ENCODE measurements around the gene HOOK2. TPM values are rescaled to one million over a fixed set of nuclear protein-coding genes. Genes with fewer than 3 reads are reported as not detected.

Gene HOOK2
- total and polyA plus RNA-seq, 9 of the 15 experiments (the other 6 are each of a cell fraction or from before 2014, with no cell fraction given): 1.3 to 17.2 (median 9.9) TPM

DNA sequence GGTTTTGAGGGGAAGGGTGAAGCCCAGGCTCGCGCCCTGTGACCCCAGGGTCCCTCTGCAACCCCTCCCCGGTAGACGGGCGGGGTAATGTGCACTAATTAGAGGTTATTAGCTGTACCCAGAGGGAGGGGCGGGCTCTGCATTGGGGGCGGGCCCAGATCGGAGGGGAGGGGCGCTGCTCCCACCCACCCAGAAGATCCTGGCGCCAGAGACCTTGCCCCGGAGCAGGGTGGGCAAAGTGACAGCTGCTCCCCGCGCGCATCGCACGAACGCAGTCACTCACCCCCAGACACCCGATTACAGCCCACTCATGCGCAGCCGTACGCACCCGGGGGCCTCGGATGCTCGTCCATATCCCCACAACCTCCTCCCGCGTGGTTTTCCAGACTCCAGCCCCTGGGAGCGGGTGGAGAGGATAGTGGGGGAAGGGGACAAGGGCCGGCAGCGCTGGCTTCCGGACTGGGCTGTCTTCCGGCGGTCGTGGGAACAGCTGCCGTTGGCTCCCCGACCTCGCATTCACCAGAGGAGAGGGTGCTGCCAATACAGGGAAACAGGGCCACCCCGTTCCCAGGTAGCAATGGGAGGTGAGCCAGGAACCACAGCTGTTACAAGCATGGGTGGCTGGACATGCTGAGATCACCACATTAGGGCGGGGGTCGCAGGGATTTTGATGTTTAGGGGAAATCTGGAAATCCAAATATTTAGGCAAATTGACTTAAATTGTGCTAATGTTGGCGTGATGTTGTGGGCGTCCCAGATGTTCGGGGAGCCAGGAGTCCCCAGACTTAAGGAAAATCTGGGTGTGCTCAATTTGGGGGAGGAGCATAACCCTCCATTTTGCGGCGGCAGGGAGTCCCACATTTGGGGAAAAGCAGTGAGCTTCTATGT, 2.9 kb upstream of the HOOK2 start (continued):
- TF ChIP-seq, protein P1, sequence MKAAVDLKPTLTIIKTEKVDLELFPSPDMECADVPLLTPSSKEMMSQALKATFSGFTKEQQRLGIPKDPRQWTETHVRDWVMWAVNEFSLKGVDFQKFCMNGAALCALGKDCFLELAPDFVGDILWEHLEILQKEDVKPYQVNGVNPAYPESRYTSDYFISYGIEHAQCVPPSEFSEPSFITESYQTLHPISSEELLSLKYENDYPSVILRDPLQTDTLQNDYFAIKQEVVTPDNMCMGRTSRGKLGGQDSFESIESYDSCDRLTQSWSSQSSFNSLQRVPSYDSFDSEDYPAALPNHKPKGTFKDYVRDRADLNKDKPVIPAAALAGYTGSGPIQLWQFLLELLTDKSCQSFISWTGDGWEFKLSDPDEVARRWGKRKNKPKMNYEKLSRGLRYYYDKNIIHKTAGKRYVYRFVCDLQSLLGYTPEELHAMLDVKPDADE (conservative IDR thresholded peaks at IDR 0.05; ENCODE audit: control insufficient read depth, low read depth, low read length): peak; percentile 52; the same call in 1 of the 2 replicates
- TF ChIP-seq ETS2 (tag; IDR thresholded peaks at IDR 0.05; ENCODE audit: borderline replicate concordance, poor library complexity, severe bottlenecking) (no peak), GABPB1 (CRISPR knock-in tag; IDR thresholded peaks at IDR 0.05) (no peak), RB1 (IDR thresholded peaks at IDR 0.05; ENCODE audit: low read depth) (no peak), GTF2F1 (IDR thresholded peaks at IDR 0.05; ENCODE audit: low read depth, low read length) (no peak), ZNF408 (CRISPR knock-in tag; IDR thresholded peaks at IDR 0.05; ENCODE audit: low read depth) (no peak), GATAD2A (IDR thresholded peaks at IDR 0.05) (0 out of 2 replicates have a peak, but pooled peaks have one; percentile 32), ZBTB17 (CRISPR knock-in tag; IDR thresholded peaks at IDR 0.05) (no peak), KLF6 (CRISPR knock-in tag; IDR thresholded peaks at IDR 0.05; ENCODE audit: borderline replicate concordance) (no peak), POLR2A (conservative IDR thresholded peaks at IDR 0.05) (0 out of 2 replicates have a peak, but pooled peaks have one; percentile 42), POLR2H (tag; IDR thresholded peaks at IDR 0.05; ENCODE audit: low read depth) (no peak), POLR2G (IDR thresholded peaks at IDR 0.05; ENCODE audit: low read depth, low read length) (peak; percentile 64; the same call in 1 of the 2 replicates), MCM7 (IDR thresholded peaks at IDR 0.05) (no peak), ZNF778 (CRISPR knock-in tag; IDR thresholded peaks at IDR 0.05) (no peak), MYC (IDR thresholded peaks at IDR 0.05; ENCODE audit: low read depth, low read length) (peak; percentile 20), MYC (CRISPR knock-in tag; IDR thresholded peaks at IDR 0.05; ENCODE audit: borderline replicate concordance, low read depth) (no peak)
- TF ChIP-seq, protein P2, sequence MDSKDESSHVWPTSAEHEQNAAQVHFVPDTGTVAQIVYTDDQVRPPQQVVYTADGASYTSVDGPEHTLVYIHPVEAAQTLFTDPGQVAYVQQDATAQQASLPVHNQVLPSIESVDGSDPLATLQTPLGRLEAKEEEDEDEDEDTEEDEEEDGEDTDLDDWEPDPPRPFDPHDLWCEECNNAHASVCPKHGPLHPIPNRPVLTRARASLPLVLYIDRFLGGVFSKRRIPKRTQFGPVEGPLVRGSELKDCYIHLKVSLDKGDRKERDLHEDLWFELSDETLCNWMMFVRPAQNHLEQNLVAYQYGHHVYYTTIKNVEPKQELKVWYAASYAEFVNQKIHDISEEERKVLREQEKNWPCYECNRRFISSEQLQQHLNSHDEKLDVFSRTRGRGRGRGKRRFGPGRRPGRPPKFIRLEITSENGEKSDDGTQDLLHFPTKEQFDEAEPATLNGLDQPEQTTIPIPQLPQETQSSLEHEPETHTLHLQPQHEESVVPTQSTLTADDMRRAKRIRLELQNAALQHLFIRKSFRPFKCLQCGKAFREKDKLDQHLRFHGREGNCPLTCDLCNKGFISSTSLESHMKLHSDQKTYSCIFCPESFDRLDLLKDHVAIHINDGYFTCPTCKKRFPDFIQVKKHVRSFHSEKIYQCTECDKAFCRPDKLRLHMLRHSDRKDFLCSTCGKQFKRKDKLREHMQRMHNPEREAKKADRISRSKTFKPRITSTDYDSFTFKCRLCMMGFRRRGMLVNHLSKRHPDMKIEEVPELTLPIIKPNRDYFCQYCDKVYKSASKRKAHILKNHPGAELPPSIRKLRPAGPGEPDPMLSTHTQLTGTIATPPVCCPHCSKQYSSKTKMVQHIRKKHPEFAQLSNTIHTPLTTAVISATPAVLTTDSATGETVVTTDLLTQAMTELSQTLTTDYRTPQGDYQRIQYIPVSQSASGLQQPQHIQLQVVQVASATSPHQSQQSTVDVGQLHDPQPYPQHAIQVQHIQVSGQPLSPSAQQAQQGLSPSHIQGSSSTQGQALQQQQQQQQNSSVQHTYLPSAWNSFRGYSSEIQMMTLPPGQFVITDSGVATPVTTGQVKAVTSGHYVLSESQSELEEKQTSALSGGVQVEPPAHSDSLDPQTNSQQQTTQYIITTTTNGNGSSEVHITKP (IDR thresholded peaks at IDR 0.05; ENCODE audit: partially characterized antibody): peak; percentile 85
- TF ChIP-seq, protein P3, sequence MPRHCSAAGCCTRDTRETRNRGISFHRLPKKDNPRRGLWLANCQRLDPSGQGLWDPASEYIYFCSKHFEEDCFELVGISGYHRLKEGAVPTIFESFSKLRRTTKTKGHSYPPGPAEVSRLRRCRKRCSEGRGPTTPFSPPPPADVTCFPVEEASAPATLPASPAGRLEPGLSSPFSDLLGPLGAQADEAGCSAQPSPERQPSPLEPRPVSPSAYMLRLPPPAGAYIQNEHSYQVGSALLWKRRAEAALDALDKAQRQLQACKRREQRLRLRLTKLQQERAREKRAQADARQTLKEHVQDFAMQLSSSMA (CRISPR knock-in tag; IDR thresholded peaks at IDR 0.05): no peak
- TF ChIP-seq, protein P4, sequence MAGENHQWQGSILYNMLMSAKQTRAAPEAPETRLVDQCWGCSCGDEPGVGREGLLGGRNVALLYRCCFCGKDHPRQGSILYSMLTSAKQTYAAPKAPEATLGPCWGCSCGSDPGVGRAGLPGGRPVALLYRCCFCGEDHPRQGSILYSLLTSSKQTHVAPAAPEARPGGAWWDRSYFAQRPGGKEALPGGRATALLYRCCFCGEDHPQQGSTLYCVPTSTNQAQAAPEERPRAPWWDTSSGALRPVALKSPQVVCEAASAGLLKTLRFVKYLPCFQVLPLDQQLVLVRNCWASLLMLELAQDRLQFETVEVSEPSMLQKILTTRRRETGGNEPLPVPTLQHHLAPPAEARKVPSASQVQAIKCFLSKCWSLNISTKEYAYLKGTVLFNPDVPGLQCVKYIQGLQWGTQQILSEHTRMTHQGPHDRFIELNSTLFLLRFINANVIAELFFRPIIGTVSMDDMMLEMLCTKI (IDR thresholded peaks at IDR 0.05; ENCODE audit: partially characterized antibody): no peak
- TF ChIP-seq, protein P5, sequence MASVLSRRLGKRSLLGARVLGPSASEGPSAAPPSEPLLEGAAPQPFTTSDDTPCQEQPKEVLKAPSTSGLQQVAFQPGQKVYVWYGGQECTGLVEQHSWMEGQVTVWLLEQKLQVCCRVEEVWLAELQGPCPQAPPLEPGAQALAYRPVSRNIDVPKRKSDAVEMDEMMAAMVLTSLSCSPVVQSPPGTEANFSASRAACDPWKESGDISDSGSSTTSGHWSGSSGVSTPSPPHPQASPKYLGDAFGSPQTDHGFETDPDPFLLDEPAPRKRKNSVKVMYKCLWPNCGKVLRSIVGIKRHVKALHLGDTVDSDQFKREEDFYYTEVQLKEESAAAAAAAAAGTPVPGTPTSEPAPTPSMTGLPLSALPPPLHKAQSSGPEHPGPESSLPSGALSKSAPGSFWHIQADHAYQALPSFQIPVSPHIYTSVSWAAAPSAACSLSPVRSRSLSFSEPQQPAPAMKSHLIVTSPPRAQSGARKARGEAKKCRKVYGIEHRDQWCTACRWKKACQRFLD (CRISPR knock-in tag; IDR thresholded peaks at IDR 0.05): peak; percentile 78
